H1 (cell line): ENCODE data around the gene ESPNL. TPM values are rescaled to one million over a fixed set of nuclear protein-coding genes. Genes with fewer than 3 reads are reported as not detected.
A peak's percentile ranks its signal among the peaks of the same experiment; 100 is the strongest.

Experiments used
- CTCF ChIA-PET: fragments of 300-600 bp; sonication (Branson Sonifier 250); formaldehyde crosslinking; loops from one replicate; lab custom pipeline; 2021; ENCODE audit not compliant: partially characterized antibody; lab: Charles Lee
- POLR2A ChIA-PET: fragments of 300-600 bp; sonication (Branson Sonifier 250); formaldehyde crosslinking; loops from one replicate; lab custom pipeline; 2021; ENCODE audit warnings: inconsistent platforms; ENCODE audit not compliant: partially characterized antibody; lab: Charles Lee
- DNase-seq, 2 experiments: peaks; one replicate each; pipeline versions ENCODE4 v3.0.0 to v3.0.0-alpha.2; 2010 to 2022; ENCODE audit warnings: low spot score in 2 of 2, low read depth in 1 of 2, mixed read lengths in 1 of 2
- FAIRE-seq: peaks from 2 replicates; lab custom pipeline; 2011; peaks lifted over from hg19 to GRCh38; lab: Jason Lieb, UNC
- H2AFZ ChIP-seq: 2 replicates; pipeline ENCODE4 v1.8.1; 2012; ENCODE audit warnings: low read length, inconsistent platforms
- H2AK5ac ChIP-seq: 2 replicates; pipeline ENCODE4 v1.6.1; 2013; ENCODE audit warnings: low read depth, low read length
- H2BK120ac ChIP-seq: replicated peaks from 2 replicates; pipeline ENCODE3; 2013; ENCODE audit warnings: low read depth, low read length, inconsistent platforms
- H2BK12ac ChIP-seq: 2 replicates; pipeline ENCODE4 v1.6.1; 2013; ENCODE audit warnings: low read depth, low read length
- H2BK15ac ChIP-seq: 2 replicates; pipeline ENCODE4 v1.6.1; 2013; ENCODE audit warnings: low read length
- H2BK20ac ChIP-seq: 2 replicates; pipeline ENCODE4 v1.6.1; 2013; ENCODE audit warnings: low read length
- H2BK5ac ChIP-seq: 2 replicates; pipeline ENCODE4 v1.6.1; 2013; ENCODE audit warnings: low read depth, low read length
- H3K14ac ChIP-seq: 2 replicates; pipeline ENCODE4 v1.6.1; 2013; ENCODE audit warnings: inconsistent platforms; ENCODE audit not compliant: insufficient read length
- H3K18ac ChIP-seq: 2 replicates; pipeline ENCODE4 v1.6.1; 2013; ENCODE audit warnings: low read length; ENCODE audit errors: extremely low read depth
- H3K23ac ChIP-seq: 2 replicates; pipeline ENCODE4 v1.6.1; 2013; ENCODE audit warnings: inconsistent platforms; ENCODE audit not compliant: insufficient read length
- H3K23me2 ChIP-seq: 2 replicates; pipeline ENCODE4 v1.6.1; 2013; ENCODE audit warnings: low read depth, low read length
- H3K27ac ChIP-seq: 2 replicates; pipeline ENCODE4 v1.6.1; 2011; ENCODE audit warnings: low read depth, low read length, inconsistent platforms
- H3K27me3 ChIP-seq, 4 experiments: replicated peaks in 1 of 4; 1 replicate in 1 of 4; 2 replicates in 3 of 4; pipeline versions ENCODE4 v1.6.1 to v1.8.1; 2011 to 2013; ENCODE audit warnings: low read length in 3 of 4, mild to moderate bottlenecking in 3 of 4, inconsistent platforms in 2 of 4, mixed read lengths in 2 of 4, moderate library complexity in 1 of 4; ENCODE audit not compliant: control insufficient read depth in 3 of 4, insufficient read depth in 3 of 4; ENCODE audit errors: extremely low read depth in 1 of 4
- H3K36me3 ChIP-seq, 4 experiments: 2 replicates each; pipeline versions ENCODE4 v1.6.1 to v1.8.1; 2011 to 2013; ENCODE audit warnings: mild to moderate bottlenecking in 4 of 4, low read length in 3 of 4, moderate library complexity in 2 of 4, control low read depth in 1 of 4, inconsistent platforms in 1 of 4; ENCODE audit not compliant: insufficient read depth in 4 of 4, control insufficient read depth in 2 of 4
- H3K4ac ChIP-seq: replicated peaks from 2 replicates; pipeline ENCODE3; 2013; ENCODE audit warnings: low read length, low read depth, mixed read lengths, inconsistent platforms; ENCODE audit not compliant: insufficient read length
- H3K4me1 ChIP-seq, 4 experiments: replicated peaks in 1 of 4; 1 replicate in 1 of 4; 2 replicates in 3 of 4; pipeline versions ENCODE4 v1.6.1 to v1.8.1; 2011 to 2013; ENCODE audit warnings: low read length in 3 of 4, inconsistent platforms in 2 of 4, mixed read lengths in 1 of 4; ENCODE audit not compliant: insufficient read depth in 4 of 4, control insufficient read depth in 3 of 4
- H3K4me2 ChIP-seq, 2 experiments: 2 replicates each; pipeline versions ENCODE4 v1.6.1 to v1.8.1; 2011 to 2013; ENCODE audit warnings: low read depth in 2 of 2, low read length in 2 of 2, control low read depth in 1 of 2, inconsistent platforms in 1 of 2, mild to moderate bottlenecking in 1 of 2; ENCODE audit not compliant: insufficient read depth in 1 of 2
- H3K4me3 ChIP-seq, 4 experiments: fragments of 200-600, 300-600 bp in 1 of 4; sonication (generic), shearing (Covaris generic), sonication (Bioruptor Twin) in 1 of 4; 2 replicates each; pipeline versions ENCODE4 v1.5.1 to v1.8.1; 2011 to 2016; ENCODE audit warnings: low read length in 4 of 4, low read depth in 3 of 4, control low read depth in 2 of 4, inconsistent platforms in 2 of 4, mild to moderate bottlenecking in 2 of 4, mixed read lengths in 1 of 4, moderate library complexity in 1 of 4; ENCODE audit not compliant: insufficient read depth in 2 of 4; ENCODE audit errors: extremely low read depth in 1 of 4
- H3K56ac ChIP-seq: replicated peaks from 2 replicates; pipeline ENCODE3; 2013; ENCODE audit warnings: low read depth, mild to moderate bottlenecking, mixed read lengths, low read length, inconsistent platforms; ENCODE audit not compliant: insufficient read length
- H3K79me1 ChIP-seq: 2 replicates; pipeline ENCODE4 v1.6.1; 2013; ENCODE audit warnings: low read depth, low read length, control low read depth
- H3K79me2 ChIP-seq, 2 experiments: 2 replicates each; pipeline versions ENCODE4 v1.6.1 to v1.8.1; 2012 to 2013; ENCODE audit warnings: low read length in 2 of 2, mild to moderate bottlenecking in 2 of 2, inconsistent platforms in 1 of 2; ENCODE audit not compliant: insufficient read depth in 2 of 2, control insufficient read depth in 1 of 2
- H3K9ac ChIP-seq, 4 experiments: replicated peaks in 1 of 4; 1 replicate in 1 of 4; 2 replicates in 3 of 4; pipeline versions ENCODE4 v1.6.1 to v1.8.1; 2011 to 2013; ENCODE audit warnings: low read depth in 3 of 4, low read length in 3 of 4, control low read depth in 2 of 4, mild to moderate bottlenecking in 2 of 4, moderate library complexity in 2 of 4, inconsistent platforms in 1 of 4; ENCODE audit errors: extremely low read depth in 1 of 4
- H3K9me3 ChIP-seq, 2 experiments: 2 replicates each; pipeline versions ENCODE4 v1.6.1 to v1.8.1; 2012 to 2013; ENCODE audit warnings: mild to moderate bottlenecking in 2 of 2, moderate library complexity in 2 of 2, control low read depth in 1 of 2, inconsistent platforms in 1 of 2, low read depth in 1 of 2, low read length in 1 of 2, mixed read lengths in 1 of 2; ENCODE audit not compliant: insufficient read depth in 2 of 2
- H4K20me1 ChIP-seq, 2 experiments: replicated peaks in 1 of 2; 2 replicates each; pipeline versions ENCODE3 to v1.8.1; 2011 to 2013; ENCODE audit warnings: inconsistent platforms in 2 of 2, low read length in 2 of 2, mild to moderate bottlenecking in 1 of 2; ENCODE audit not compliant: insufficient read depth in 2 of 2, control insufficient read depth in 1 of 2
- H4K5ac ChIP-seq: 2 replicates; pipeline ENCODE4 v1.6.1; 2013; ENCODE audit warnings: low read length, low read depth, mixed read lengths, inconsistent platforms; ENCODE audit not compliant: insufficient read length
- H4K8ac ChIP-seq: 2 replicates; pipeline ENCODE4 v1.8.0; 2013; ENCODE audit warnings: mild to moderate bottlenecking, moderate library complexity, low read length, inconsistent platforms; ENCODE audit not compliant: insufficient read depth; ENCODE audit errors: extremely low read depth
- H4K91ac ChIP-seq: replicated peaks from 2 replicates; pipeline ENCODE3; 2013; ENCODE audit warnings: low read length, mixed read lengths, inconsistent platforms; ENCODE audit not compliant: insufficient read length
- ASH2L ChIP-seq: fragments of 200-600, 300-600 bp; sonication (generic); IDR thresholded peaks from one replicate; pipeline ENCODE4 v1.7.1; 2017; ENCODE audit warnings: low read length
- BRCA1 ChIP-seq: IDR thresholded peaks from 2 replicates; pipeline ENCODE4 v1.6.1; 2012; ENCODE audit warnings: low read depth, low read length, improper control_type of control experiment
- CBX5 ChIP-seq: fragments of 300-800, 300-1000 bp; sonication (generic); IDR thresholded peaks from 2 replicates; pipeline ENCODE4 v1.7.1; 2016; ENCODE audit warnings: antibody characterized with exemption, low read length, low read depth
- GABPA ChIP-seq: IDR thresholded peaks from 2 replicates; pipeline ENCODE4 v1.6.1; 2011; ENCODE audit warnings: mild to moderate bottlenecking, low read length, moderate library complexity, borderline replicate concordance; ENCODE audit not compliant: insufficient read depth
- MAFK ChIP-seq: IDR thresholded peaks from 2 replicates; pipeline ENCODE4 v1.6.1; 2012; ENCODE audit warnings: low read depth, mild to moderate bottlenecking, improper control_type of control experiment, low read length
- RFX5 ChIP-seq: IDR thresholded peaks from 2 replicates; pipeline ENCODE4 v1.6.1; 2011; ENCODE audit warnings: low read depth, low read length, improper control_type of control experiment, borderline replicate concordance
- TCF12 ChIP-seq: IDR thresholded peaks from 2 replicates; pipeline ENCODE4 v1.6.1; 2011; ENCODE audit warnings: low read depth, mild to moderate bottlenecking, low read length
- TEAD4 ChIP-seq: IDR thresholded peaks from 2 replicates; pipeline ENCODE4 v1.6.1; 2012; ENCODE audit warnings: low read depth, low read length, inconsistent platforms, mixed read lengths
- WGBS, 2 experiments: shearing (Covaris generic) in 1 of 2; methylation state at CpG; one replicate each; pipeline versions ENCODE4 v1.1.6 to v1.1.7; 2013 to 2015; ENCODE audit warnings: low lambda C conversion rate in 2 of 2, mixed read lengths in 2 of 2, inconsistent platforms in 1 of 2, low coverage in 1 of 2, missing lambda C conversion rate in 1 of 2; ENCODE audit not compliant: insufficient replicate concordance in 2 of 2, insufficient coverage in 1 of 2, insufficient read length in 1 of 2; ENCODE audit errors: extremely low coverage in 1 of 2, missing lambda C conversion rate in 1 of 2; 5-methylcytosine and 5-hydroxymethylcytosine counted together
- polyA plus RNA-seq, 7 experiments: library from polyadenylated mRNA; depleted of rRNA in 3 of 7; stranded (reverse) in 5 of 7; unstranded in 2 of 7; fragments of >200 nt in 5 of 7; fragments of 200-250 nt in 2 of 7; gene quantifications; 1 replicate in 5 of 7; 2 replicates in 1 of 7; 4 replicates in 1 of 7; pipeline versions ENCODE4 v1.2.1 to v1.2.3, GENCODE V29; 2011 to 2013; ENCODE audit warnings: missing spikeins in 2 of 7, mixed read lengths in 2 of 7
- total RNA-seq: library from RNA; stranded (reverse); fragmentation: NEBNext Ultra II Directional; extraction: Animal tissue kit (Norgen Biotek cat#: 25700); gene quantifications from 2 replicates; pipeline ENCODE4 v1.2.1, GENCODE V29; 2021
- TF ChIP-seq, protein P1 (sequence below), 3 experiments: IDR thresholded peaks; 1 replicate in 2 of 3; 2 replicates in 1 of 3; pipeline versions ENCODE4 v1.5.1 to v1.6.1; 2011; ENCODE audit warnings: low read length in 3 of 3, mild to moderate bottlenecking in 3 of 3, inconsistent platforms in 2 of 3, low read depth in 1 of 3, moderate library complexity in 1 of 3; ENCODE audit not compliant: insufficient read depth in 1 of 3; ENCODE audit errors: control extremely low read depth in 1 of 3

The ESPNL gene
- total and polyA plus RNA-seq, 2 of the 8 experiments (the other 6 are each of a cell fraction or from before 2014, with no cell fraction given) = 0.68 to 1.3 TPM

DNA sequence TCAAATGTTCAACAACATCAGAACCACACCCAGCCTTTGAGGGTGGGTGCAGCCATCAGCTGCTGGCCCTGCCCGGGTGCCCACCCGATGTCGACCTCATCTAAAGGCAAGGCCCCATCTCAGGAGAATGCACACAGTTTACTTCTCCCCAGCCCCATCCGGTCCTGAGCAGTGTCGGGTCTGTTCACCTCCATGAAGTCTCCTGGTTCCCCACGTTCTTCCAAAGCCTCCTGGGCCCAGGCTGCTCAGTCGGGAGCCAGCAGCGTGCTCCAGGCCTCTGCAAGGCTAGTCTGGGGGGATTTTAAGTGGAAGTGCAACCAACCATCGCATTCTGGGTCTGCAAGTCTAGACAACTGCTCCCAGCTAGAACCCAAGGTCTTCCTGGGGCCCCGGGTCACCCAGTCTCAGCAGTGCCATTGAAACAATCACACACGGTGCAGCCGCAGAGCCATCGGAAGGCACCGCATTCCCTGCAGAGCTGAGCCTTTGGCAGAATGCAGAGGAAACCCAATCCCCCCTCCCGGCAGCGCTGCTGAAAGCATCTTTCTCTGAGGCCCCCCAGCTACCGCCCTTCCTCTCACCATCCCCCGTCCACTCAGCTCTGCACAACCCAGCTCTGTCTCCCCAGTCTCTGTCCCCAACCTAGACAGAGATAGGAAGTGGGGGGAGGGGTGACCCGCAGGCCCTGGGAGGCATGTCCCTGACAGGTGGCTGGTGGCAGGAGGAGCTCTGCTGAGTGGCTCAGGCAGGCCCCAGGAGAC lies 8.5 kb downstream of the ESPNL start:
- Histone ChIP-seq H2AFZ (peak overlapping the region; percentile 0; the same call in 1 of the 2 replicates), H3K4me3 (no peak overlapping the region), H3K4me2 (no peak overlapping the region), H4K8ac (no peak overlapping the region), H2BK5ac (peak overlapping the region; percentile 44; the same call in 1 of the 2 replicates), H3K36me3 (no peaks in the 10 kb centered on the region), H3K9ac (no peak overlapping the region), H2BK120ac (no peak overlapping the region), H3K79me2 (no peaks in the 10 kb centered on the region), H2AK5ac (no peak overlapping the region), H3K27me3 (no peaks in the 10 kb centered on the region; a peak in 1 of 7 replicates), H4K5ac (no peak overlapping the region), H3K79me1 (no peaks in the 10 kb centered on the region), H2BK20ac (peak overlapping the region; percentile 53; the same call in 1 of the 2 replicates), H3K4ac (no peak overlapping the region), H3K18ac (no peak overlapping the region), H3K14ac (no peak overlapping the region), H4K20me1 (no peaks in the 10 kb centered on the region), H3K23me2 (no peaks in the 10 kb centered on the region; the same call in 1 of the 2 replicates), H3K23ac (no peak overlapping the region), H2BK15ac (peak overlapping the region; percentile 63; the same call in 1 of the 2 replicates), H2BK12ac (peak overlapping the region; percentile 39; the same call in 1 of the 2 replicates), H3K9me3 (no peaks in the 10 kb centered on the region), H4K91ac (no peak overlapping the region), H3K56ac (no peak overlapping the region), H3K27ac (no peak overlapping the region), H3K4me1 (peaks cover 0 to 16% (median 7%) of the 10 kb centered on the region in 4 experiments; a peak in 6 of 7 replicates)
- POLR2A ChIA-PET = interaction anchor here (0.6 to 2.3 kb wide), 7 partner anchors 9 to 185 kb away, joined by 3 to 23 read pairs (median 3); partner anchors contain the start of genes ESPNL and SCLY
- 68% methylated on average over 19 of the region's 19 CpGs; no CpG with 5 or more reads in 1 of the 2 experiments for WGBS, 2 experiments
- DNase-seq (peak in 1 of 2 experiments; percentile 73), FAIRE-seq (no peak)
- CTCF ChIA-PET = interaction anchor here (0.7 to 5.0 kb wide), 11 partner anchors 10 to 537 kb away, joined by 3 to 24 read pairs (median 4); partner anchors contain the start of genes ESPNL and KLHL30
- TF ChIP-seq MAFK (no peak), TEAD4 (0 out of 2 replicates have a peak, but pooled peaks have one; percentile 15), TCF12 (no peak), ASH2L (no peak), BRCA1 (no peak), GABPA (peak; percentile 38; the same call in 1 of the 2 replicates), RFX5 (no peak), CBX5 (no peak)
- TF ChIP-seq, protein P1, sequence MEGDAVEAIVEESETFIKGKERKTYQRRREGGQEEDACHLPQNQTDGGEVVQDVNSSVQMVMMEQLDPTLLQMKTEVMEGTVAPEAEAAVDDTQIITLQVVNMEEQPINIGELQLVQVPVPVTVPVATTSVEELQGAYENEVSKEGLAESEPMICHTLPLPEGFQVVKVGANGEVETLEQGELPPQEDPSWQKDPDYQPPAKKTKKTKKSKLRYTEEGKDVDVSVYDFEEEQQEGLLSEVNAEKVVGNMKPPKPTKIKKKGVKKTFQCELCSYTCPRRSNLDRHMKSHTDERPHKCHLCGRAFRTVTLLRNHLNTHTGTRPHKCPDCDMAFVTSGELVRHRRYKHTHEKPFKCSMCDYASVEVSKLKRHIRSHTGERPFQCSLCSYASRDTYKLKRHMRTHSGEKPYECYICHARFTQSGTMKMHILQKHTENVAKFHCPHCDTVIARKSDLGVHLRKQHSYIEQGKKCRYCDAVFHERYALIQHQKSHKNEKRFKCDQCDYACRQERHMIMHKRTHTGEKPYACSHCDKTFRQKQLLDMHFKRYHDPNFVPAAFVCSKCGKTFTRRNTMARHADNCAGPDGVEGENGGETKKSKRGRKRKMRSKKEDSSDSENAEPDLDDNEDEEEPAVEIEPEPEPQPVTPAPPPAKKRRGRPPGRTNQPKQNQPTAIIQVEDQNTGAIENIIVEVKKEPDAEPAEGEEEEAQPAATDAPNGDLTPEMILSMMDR (IDR thresholded peaks at IDR 0.05; ENCODE audit: control extremely low read depth in 1 of 3, insufficient read depth in 1 of 3, low read depth in 1 of 3, low read length in 3 of 3) = no peak
